Naive thymus-derived CD4-positive, alpha-beta T cell (primary cell): ENCODE measurements around the gene CNTRL. TPM values are rescaled to one million over a fixed set of nuclear protein-coding genes. Genes with fewer than 3 reads are reported as not detected.

Experiments
- ATAC-seq: fragments of 150-1000 bp; cut with Tn5 transposase; 2 replicates; pipeline ENCODE4 v1.10.0; 2021; ENCODE audit warnings: mild to moderate bottlenecking, moderate library complexity
- CTCF ChIA-PET: fragments of 350-600 bp; sonication (Branson Sonifier 250); formaldehyde crosslinking; loops from one replicate; lab custom pipeline; 2021; ENCODE audit warnings: antibody characterized with exemption; lab: Charles Lee
- POLR2A ChIA-PET: fragments of 350-600 bp; sonication (Branson Sonifier 250); formaldehyde crosslinking; loops from one replicate; lab custom pipeline; 2021; ENCODE audit warnings: antibody characterized with exemption, inconsistent platforms; lab: Charles Lee
- DNase-seq, 9 donors: peaks; one replicate each; pipeline versions ENCODE4 v3.0.0 to v3.0.0-alpha.2; 2020 to 2022; ENCODE audit warnings: mixed read lengths in 1 of 9
- H3K27ac ChIP-seq: one replicate; pipeline ENCODE4 v1.7.0; 2013; ENCODE audit warnings: mild to moderate bottlenecking, low read depth, low read length, moderate library complexity
- H3K27me3 ChIP-seq, 2 donors: one replicate each; pipeline ENCODE4 v1.7.0; 2013; ENCODE audit warnings: low read length in 2 of 2, mild to moderate bottlenecking in 2 of 2, moderate library complexity in 2 of 2; ENCODE audit not compliant: control insufficient read depth in 2 of 2, insufficient read depth in 2 of 2
- H3K36me3 ChIP-seq, 3 experiments: 1 replicate in 2 of 3; 2 replicates in 1 of 3; pipeline ENCODE4 v1.7.0; 2013; ENCODE audit warnings: low read length in 3 of 3, mild to moderate bottlenecking in 3 of 3, moderate library complexity in 1 of 3; ENCODE audit not compliant: insufficient read depth in 3 of 3, control insufficient read depth in 2 of 3
- H3K4me1 ChIP-seq, 2 donors: one replicate each; pipeline ENCODE4 v1.7.0; 2013; ENCODE audit warnings: low read length in 2 of 2, mild to moderate bottlenecking in 2 of 2, moderate library complexity in 1 of 2; ENCODE audit not compliant: control insufficient read depth in 2 of 2, insufficient read depth in 2 of 2
- H3K4me3 ChIP-seq: 2 replicates; pipeline ENCODE4 v1.7.0; 2013; ENCODE audit warnings: mild to moderate bottlenecking, low read length
- H3K9me3 ChIP-seq, 3 experiments: 1 replicate in 2 of 3; 2 replicates in 1 of 3; pipeline ENCODE4 v1.7.0; 2013; ENCODE audit warnings: low read length in 3 of 3; ENCODE audit not compliant: control insufficient read depth in 2 of 3
- H3K27ac Mint-ChIP-seq, 9 donors: one replicate each; pipeline ENCODE4 v1.8.0; 2020 to 2022; ENCODE audit warnings: mixed read lengths in 9 of 9, mild to moderate bottlenecking in 8 of 9, moderate library complexity in 5 of 9, inconsistent platforms in 2 of 9
- H3K27me3 Mint-ChIP-seq, 5 donors: one replicate each; pipeline ENCODE4 v1.8.0; 2021 to 2022; ENCODE audit warnings: mixed read lengths in 5 of 5, mild to moderate bottlenecking in 1 of 5
- H3K36me3 Mint-ChIP-seq, 5 donors: one replicate each; pipeline ENCODE4 v1.8.0; 2020 to 2022; ENCODE audit warnings: mixed read lengths in 5 of 5, mild to moderate bottlenecking in 3 of 5, inconsistent platforms in 1 of 5
- H3K4me1 Mint-ChIP-seq, 7 donors: one replicate each; pipeline ENCODE4 v1.8.0; 2020 to 2022; ENCODE audit warnings: mixed read lengths in 7 of 7, mild to moderate bottlenecking in 3 of 7, inconsistent platforms in 1 of 7
- H3K4me3 Mint-ChIP-seq, 10 donors: one replicate each; pipeline ENCODE4 v1.8.0; 2020 to 2022; ENCODE audit warnings: mild to moderate bottlenecking in 10 of 10, mixed read lengths in 10 of 10, moderate library complexity in 6 of 10, inconsistent platforms in 2 of 10
- H3K9me3 Mint-ChIP-seq, 11 donors: one replicate each; pipeline ENCODE4 v1.8.0; 2020 to 2022; ENCODE audit warnings: mixed read lengths in 11 of 11, mild to moderate bottlenecking in 4 of 11, inconsistent platforms in 1 of 11, moderate library complexity in 1 of 11
- intact Hi-C, 2 donors: fragments of 100-400 bp; cut with micrococcal nuclease; formaldehyde crosslinking; loops; one replicate each; pipeline ENCODE4 v1.15.1; 2023
- polyA plus RNA-seq, 2 donors: library from polyadenylated mRNA; unstranded; fragments of 300-500 nt; fragmentation: Illumina TruSeq; gene quantifications; one replicate each; pipeline ENCODE4 v1.2.3, GENCODE V29; 2021
- total RNA-seq, 6 experiments: library from RNA in 5 of 6; stranded (reverse) in 5 of 6; gene quantifications; 1 replicate in 5 of 6; 2 replicates in 1 of 6; pipeline ENCODE4 v1.2.3 and lab custom pipeline; 2021 to 2026

Gene CNTRL
- total and polyA plus RNA-seq, 7 experiments from 2014 or later, result 14.4 to 131 (median 81.6) TPM

- intact Hi-C loops, result no loop called here
- H3K36me3 Mint-ChIP-seq, result peaks cover 0 to 7% (median 4%) of the 10 kb centered on the region in 5 donors
- DNase-seq (no peak), ATAC-seq (no peak)
- no peak overlapping the region for H3K27ac Mint-ChIP-seq
- no peak overlapping the region for H3K27ac ChIP-seq
- peaks cover 7 to 25% (median 20%) of the 10 kb centered on the region in 7 donors for H3K4me1 Mint-ChIP-seq
- no peaks in the 10 kb centered on the region for H3K27me3 Mint-ChIP-seq
- no peaks in the 10 kb centered on the region for H3K36me3 ChIP-seq
- H3K9me3 ChIP-seq, result no peaks in the 10 kb centered on the region
- peaks cover 0 to 4% of the 10 kb centered on the region in 2 donors for H3K4me1 ChIP-seq
- peaks cover 0 to 13% (median 4%) of the 10 kb centered on the region in 11 donors for H3K9me3 Mint-ChIP-seq
- POLR2A ChIA-PET, result no interaction called here
- no peak overlapping the region for H3K4me3 Mint-ChIP-seq
- CTCF ChIA-PET, result interaction anchor here (1.3 kb wide), 1 partner anchor 8 kb away, joined by 3 read pairs; no protein-coding TSS in a partner anchor
- H3K4me3 ChIP-seq, result no peak overlapping the region
- H3K27me3 ChIP-seq, result no peaks in the 10 kb centered on the region
These were observed 7.1 kb upstream of the CNTRL start for GRCh38 chr9:121067640-121068039.

- ChIA-PET POLR2A (interaction anchor here (1.2 kb wide), 1 partner anchor 10 kb away, joined by 3 read pairs; no protein-coding TSS in a partner anchor), CTCF (interaction anchor here (0.7 to 1.2 kb wide), 2 partner anchors 77 to 313 kb away, joined by 3 to 4 read pairs; no protein-coding TSS in a partner anchor)
- ATAC-seq, result no peak
- intact Hi-C loops, result no loop called here
- no peak overlapping the region for H3K27ac ChIP-seq
- H3K27me3 ChIP-seq, result no peaks in the 10 kb centered on the region
- Mint-ChIP-seq H3K27me3 (no peaks in the 10 kb centered on the region), H3K9me3 (peaks cover 0 to 13% (median 4%) of the 10 kb centered on the region in 11 donors), H3K4me3 (no peak overlapping the region), H3K36me3 (peaks cover 0 to 7% (median 4%) of the 10 kb centered on the region in 5 donors), H3K4me1 (peaks cover 13 to 30% (median 27%) of the 10 kb centered on the region in 7 donors), H3K27ac (no peak overlapping the region)
- DNase-seq, result no peak
- no peaks in the 10 kb centered on the region for H3K9me3 ChIP-seq
- H3K4me3 ChIP-seq, result no peak overlapping the region
- H3K36me3 ChIP-seq, result no peaks in the 10 kb centered on the region
- H3K4me1 ChIP-seq, result peaks cover 7 to 12% of the 10 kb centered on the region in 2 donors
These were observed 5.4 kb upstream of the CNTRL start for GRCh38 chr9:121069396-121069795.

GRCh38 chr9:121071370-121071755 lies 3.4 kb upstream of the CNTRL start:
- H3K4me1 ChIP-seq, result peaks cover 16 to 19% of the 10 kb centered on the region in 2 donors
- peak overlapping the region; percentile 67 for H3K4me3 ChIP-seq
- Mint-ChIP-seq H3K4me3 (peak overlapping the region; percentile 68 to 98 (median 94)), H3K4me1 (peaks cover 17 to 45% (median 39%) of the 10 kb centered on the region in 7 donors), H3K9me3 (peaks cover 0 to 13% (median 4%) of the 10 kb centered on the region in 11 donors), H3K27ac (peak overlapping the region; percentile 71 to 92 (median 84)), H3K27me3 (no peaks in the 10 kb centered on the region), H3K36me3 (peaks cover 0 to 7% (median 7%) of the 10 kb centered on the region in 5 donors)
- H3K27ac ChIP-seq, result peak overlapping the region; percentile 67
- ChIA-PET POLR2A (interaction anchor here (0.6 to 1.7 kb wide), 4 partner anchors 9 to 279 kb away, joined by 3 to 8 read pairs (median 4); no protein-coding TSS in a partner anchor), CTCF (interaction anchor here (0.7 to 3.8 kb wide), 10 partner anchors 9 to 325 kb away, joined by 3 to 13 read pairs (median 4); partner anchors contain the start of gene C5)
- no peaks in the 10 kb centered on the region for H3K27me3 ChIP-seq
- DNase-seq, result peak in 1 of 9 donors; percentile 12
- ATAC-seq, result no peak
- intact Hi-C loops, result loop anchor here (5.0 kb wide), 2 partner anchors 144 to 489 kb away; partner anchors contain the start of genes CDK5RAP2 (in 1 of the 2) and TRAF1 (in 1 of the 2)
- no peaks in the 10 kb centered on the region for H3K9me3 ChIP-seq
- H3K36me3 ChIP-seq, result peaks cover 0 to 5% (median 0%) of the 10 kb centered on the region in 3 experiments

- intact Hi-C loops, result loop anchor here (1.0 to 5.0 kb wide), 5 partner anchors 91 to 490 kb away; partner anchors contain the start of genes CDK5RAP2 (in 1 of the 2) and TRAF1 (in 1 of the 2)
- Mint-ChIP-seq H3K27ac (peak overlapping the region; percentile 71 to 92 (median 84)), H3K36me3 (peaks cover 0 to 7% (median 7%) of the 10 kb centered on the region in 5 donors), H3K4me3 (peak overlapping the region; percentile 68 to 98 (median 94)), H3K4me1 (peaks cover 22 to 50% (median 45%) of the 10 kb centered on the region in 7 donors), H3K9me3 (peaks cover 0 to 13% (median 4%) of the 10 kb centered on the region in 11 donors), H3K27me3 (no peaks in the 10 kb centered on the region)
- ATAC-seq (peak; percentile 10), DNase-seq (peak in 7 of 9 donors; percentile 9 to 36 (median 28))
- CTCF ChIA-PET, result interaction anchor here (0.6 to 3.8 kb wide), 11 partner anchors 9 to 325 kb away, joined by 3 to 13 read pairs (median 4); partner anchors contain the start of gene C5
- peaks cover 0 to 5% (median 0%) of the 10 kb centered on the region in 3 experiments for H3K36me3 ChIP-seq
- H3K4me1 ChIP-seq, result peaks cover 21 to 22% of the 10 kb centered on the region in 2 donors
- H3K4me3 ChIP-seq, result peak overlapping the region; percentile 67
- no peaks in the 10 kb centered on the region for H3K27me3 ChIP-seq
- H3K27ac ChIP-seq, result peak overlapping the region; percentile 67
- POLR2A ChIA-PET, result interaction anchor here (0.5 to 1.7 kb wide), 7 partner anchors 8 to 279 kb away, joined by 3 to 8 read pairs (median 3); no protein-coding TSS in a partner anchor
- no peaks in the 10 kb centered on the region for H3K9me3 ChIP-seq
These were observed 2.9 kb upstream of the CNTRL start for GRCh38 chr9:121071756-121072421.

- no peaks in the 10 kb centered on the region for H3K9me3 ChIP-seq
- no peak for ATAC-seq
- Mint-ChIP-seq H3K9me3 (peaks cover 0 to 9% (median under 1%) of the 10 kb centered on the region in 11 donors), H3K27me3 (no peaks in the 10 kb centered on the region), H3K4me3 (peak overlapping the region; percentile 42 to 100 (median 93)), H3K27ac (peak overlapping the region in 7 of 9 donors; percentile 4 to 89 (median 51)), H3K36me3 (peaks cover 0 to 5% (median under 1%) of the 10 kb centered on the region in 5 donors), H3K4me1 (peaks cover 25 to 55% (median 49%) of the 10 kb centered on the region in 7 donors)
- no peak overlapping the region for H3K4me3 ChIP-seq
- ChIA-PET CTCF (interaction anchor here (0.6 to 3.8 kb wide), 4 partner anchors 12 to 317 kb away, joined by 3 to 13 read pairs (median 3); no protein-coding TSS in a partner anchor), POLR2A (interaction anchor here (0.7 to 1.3 kb wide), 4 partner anchors 9 to 139 kb away, joined by 3 read pairs; partner anchors contain the start of gene RAB14)
- H3K36me3 ChIP-seq, result peaks cover 0 to 5% (median 0%) of the 10 kb centered on the region in 3 experiments
- peaks cover 22 to 24% of the 10 kb centered on the region in 2 donors for H3K4me1 ChIP-seq
- no peak for DNase-seq
- intact Hi-C loops, result loop anchor here (5.0 kb wide), 2 partner anchors 146 to 491 kb away; partner anchors contain the start of genes CDK5RAP2 (in 1 of the 2) and TRAF1 (in 1 of the 2)
- H3K27ac ChIP-seq, result no peak overlapping the region
- H3K27me3 ChIP-seq, result no peaks in the 10 kb centered on the region
These were observed 1.7 kb upstream of the CNTRL start for GRCh38 chr9:121073038-121073437.
